Fibroblast of peridontal ligament (primary cell): ENCODE data around the gene KLRC4.
"Not testable (repeated sequence)": the region's sequence is repeated elsewhere in the genome, so short reads cannot be mapped to it uniquely, and the experiment has no call there.

ENCODE experiments used
- DNase-seq: peaks from one replicate; pipeline ENCODE4 v3.0.0-alpha.2; 2010; ENCODE audit errors: extremely low read depth

The KLRC4 gene

GRCh38 chr12:10368206-10369171, 41.1 kb downstream of the KLRC4 start:
- no peak for DNase-seq

- DNase-seq = not testable (repeated sequence)
Measured at GRCh38 chr12:10367714-10368113, 41.8 kb downstream of the KLRC4 start.

GRCh38 chr12:10366875-10367274, 42.7 kb downstream of the KLRC4 start:
- DNase-seq = peak; percentile 75

- DNase-seq = peak; percentile 68
Measured at GRCh38 chr12:10365696-10366405, 43.7 kb downstream of the KLRC4 start.

GRCh38 chr12:10364815-10365622, 44.5 kb downstream of the KLRC4 start:
- DNase-seq = peak; percentile 88

GRCh38 chr12:10363914-10364814, 45.4 kb downstream of the KLRC4 start:
- peak; percentile 65 for DNase-seq

- no peak for DNase-seq
Measured at GRCh38 chr12:10363658-10363913, 46.0 kb downstream of the KLRC4 start.

- no peak for DNase-seq
Measured at GRCh38 chr12:10362828-10363657, 46.5 kb downstream of the KLRC4 start.

- no peak for DNase-seq
Measured at GRCh38 chr12:10362325-10362724, 47.2 kb downstream of the KLRC4 start.

GRCh38 chr12:10361622-10362021, 47.9 kb downstream of the KLRC4 start:
- peak; percentile 54 for DNase-seq

GRCh38 chr12:10361084-10361483, 48.5 kb downstream of the KLRC4 start:
- no peak for DNase-seq

GRCh38 chr12:10358969-10359368, 50.6 kb downstream of the KLRC4 start:
- DNase-seq = no peak

GRCh38 chr12:10358131-10358530, 51.4 kb downstream of the KLRC4 start:
- DNase-seq = no peak
